Measurements from ENCODE around the gene PUSL1. TPM values are rescaled to one million over a fixed set of nuclear protein-coding genes. Genes with fewer than 3 reads are reported as not detected.

The PUSL1 gene
- total RNA-seq, 4 donors from 2014 or later, result 42.3 to 62.1 (median 53.7) TPM

GRCh38 chr1:1349256-1350012 lies 41.0 kb downstream of the PUSL1 start, which contains the start of gene DVL1:
Gene DVL1, minus strand, starts transcription at chr1:1349418. Its CDS starts 353 bp downstream, at chr1:1349065.
- DNase-seq (ENCODE audit: low spot score in 2 of 2), result no peak
- TF ChIP-seq POLR2A (IDR thresholded peaks at IDR 0.05) (no peak), CTCF (IDR thresholded peaks at IDR 0.05) (peak in 1 of 3 donors; percentile 28)
- WGBS, 2 donors, result 0 to 2% methylated on average over 9 to 14 of the region's 122 CpGs
- peak within 1 kb of the TSS; percentile 56 for H3K4me3 ChIP-seq (ENCODE audit: low read depth, poor library complexity, severe bottlenecking)
- intact Hi-C loops (cut with DNase I; ENCODE audit: low total_unique reads), result no loop called here

- intact Hi-C loops (cut with DNase I; ENCODE audit: low total_unique reads), result no loop called here
- TF ChIP-seq POLR2A (IDR thresholded peaks at IDR 0.05), result no peak
- TF ChIP-seq CTCF (IDR thresholded peaks at IDR 0.05), result no peak
- 41 to 47% methylated on average over 26 to 28 of the region's 29 CpGs for WGBS, 2 donors
- H3K4me3 ChIP-seq (ENCODE audit: low read depth, poor library complexity, severe bottlenecking), result no peak overlapping the region
- DNase-seq (ENCODE audit: low spot score in 2 of 2), result peak in 1 of 2 donors; percentile 93
These were observed 43.4 kb downstream of the PUSL1 start for GRCh38 chr1:1351511-1352427.

GRCh38 chr1:1352786-1353388 lies 44.5 kb downstream of the PUSL1 start:
- DNase-seq (ENCODE audit: low spot score in 2 of 2), result no peak
- TF ChIP-seq POLR2A (IDR thresholded peaks at IDR 0.05), result no peak
- TF ChIP-seq CTCF (IDR thresholded peaks at IDR 0.05), result no peak
- intact Hi-C loops (cut with DNase I; ENCODE audit: low total_unique reads), result no loop called here
- 0 to 20% methylated on average over 3 to 4 of the region's 5 CpGs for WGBS, 2 donors
- H3K4me3 ChIP-seq (ENCODE audit: low read depth, poor library complexity, severe bottlenecking), result no peak overlapping the region

DNA sequence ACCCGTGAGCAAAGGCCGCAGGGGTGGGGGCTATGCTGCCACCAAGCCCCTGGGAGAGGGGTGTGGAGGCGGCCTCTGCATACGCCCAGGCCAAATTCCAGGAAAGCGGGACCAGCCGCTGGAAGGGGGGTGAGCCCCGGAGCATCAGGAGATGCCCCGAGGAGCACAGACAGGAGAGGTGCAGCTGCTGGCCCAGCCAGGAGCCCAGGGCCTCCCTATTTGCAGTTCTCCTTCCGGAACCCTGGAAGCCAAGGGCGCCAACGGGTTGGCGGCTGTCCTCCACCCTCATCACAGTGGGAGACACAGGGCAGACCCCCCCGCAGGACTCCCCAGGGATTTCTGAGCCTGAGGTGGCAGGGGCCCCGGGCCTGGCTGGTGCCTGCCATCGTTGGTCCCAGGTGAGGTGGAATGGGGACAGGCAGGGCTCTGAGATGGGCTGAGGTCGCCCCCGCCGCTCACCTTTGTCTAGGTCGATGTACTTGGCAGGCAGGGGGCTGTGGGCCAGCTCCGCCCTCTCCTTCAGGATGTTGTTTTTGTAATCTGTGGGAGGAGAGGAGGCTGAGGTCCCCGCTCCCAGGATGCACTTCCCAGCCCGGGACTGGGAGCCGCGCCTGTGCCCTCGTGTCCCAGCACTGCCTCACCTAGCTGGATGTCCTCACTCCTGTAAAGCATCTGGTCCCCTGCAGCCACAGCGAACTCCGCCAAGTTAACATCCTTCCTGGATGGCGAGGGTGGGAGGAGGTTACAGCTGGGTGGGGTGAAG lies 45.2 kb downstream of the PUSL1 start:
- WGBS, 2 donors, result 23 to 33% methylated on average over 23 to 28 of the region's 28 CpGs
- intact Hi-C loops (cut with DNase I; ENCODE audit: low total_unique reads), result no loop called here
- no peak for DNase-seq (ENCODE audit: low spot score in 2 of 2)
- no peak overlapping the region for H3K4me3 ChIP-seq (ENCODE audit: low read depth, poor library complexity, severe bottlenecking)
- TF ChIP-seq POLR2A (IDR thresholded peaks at IDR 0.05), result no peak

- H3K4me3 ChIP-seq (ENCODE audit: low read depth, poor library complexity, severe bottlenecking), result no peak overlapping the region
- TF ChIP-seq CTCF (IDR thresholded peaks at IDR 0.05), result no peak
- no peak for TF ChIP-seq POLR2A (IDR thresholded peaks at IDR 0.05)
- WGBS, 2 donors, result 61 to 75% methylated on average over 14 to 58 of the region's 116 CpGs
- DNase-seq (ENCODE audit: low spot score in 2 of 2), result no peak
- intact Hi-C loops (cut with DNase I; ENCODE audit: low total_unique reads), result no loop called here
These were observed 46.2 kb downstream of the PUSL1 start for GRCh38 chr1:1354271-1355247.

All from lower leg skin (tissue), 4 donors.